VCaP (cell line): ENCODE data around the gene MYOF.

ENCODE experiments used
- H3K27ac ChIP-seq: fragments of 450-650 bp; 2 replicates; pipeline ENCODE4 v1.5.1; 2017
- CTCF ChIP-seq: fragments of 450-650 bp; conservative IDR thresholded peaks from 2 replicates; pipeline ENCODE4 v1.5.1; 2017; ENCODE audit warnings: mild to moderate bottlenecking, moderate library complexity

MYOF gene

GRCh38 chr10:93269281-93269680, 212.9 kb downstream of the MYOF start:
- no peak for TF ChIP-seq CTCF
- no peak overlapping the region for H3K27ac ChIP-seq

GRCh38 chr10:93268021-93268420, 214.1 kb downstream of the MYOF start:
- TF ChIP-seq CTCF: no peak
- H3K27ac ChIP-seq: no peak overlapping the region

GRCh38 chr10:93267521-93267920, 214.6 kb downstream of the MYOF start:
- TF ChIP-seq CTCF: no peak
- no peak overlapping the region for H3K27ac ChIP-seq

- no peak overlapping the region for H3K27ac ChIP-seq
- no peak for TF ChIP-seq CTCF
Measured at GRCh38 chr10:93266858-93267257, 215.3 kb downstream of the MYOF start.

GRCh38 chr10:93261961-93262610, 220.0 kb downstream of the MYOF start:
- no peak overlapping the region for H3K27ac ChIP-seq
- TF ChIP-seq CTCF: no peak

GRCh38 chr10:93261089-93261488, 221.0 kb downstream of the MYOF start:
- H3K27ac ChIP-seq: no peak overlapping the region
- no peak for TF ChIP-seq CTCF

GRCh38 chr10:93259126-93259525, 223.0 kb downstream of the MYOF start:
- TF ChIP-seq CTCF: no peak
- no peak overlapping the region for H3K27ac ChIP-seq
